Parathyroid adenoma (tissue), 2 donors: Measurements from ENCODE around the gene HLA-C.
"Not testable (repeated sequence)": the region's sequence is repeated elsewhere in the genome, so short reads cannot be mapped to it uniquely, and the experiment has no call there.

ENCODE experiments used
- H2AFZ ChIP-seq: fragments of 300-600 bp; sonication (generic); one replicate; pipeline ENCODE4 v1.7.0; 2017; ENCODE audit warnings: antibody characterized with exemption, mild to moderate bottlenecking
- H3K27ac ChIP-seq: fragments of 300-600 bp; sonication (generic); one replicate; pipeline ENCODE4 v1.7.0; 2017
- H3K27me3 ChIP-seq: fragments of 300-600 bp; sonication (generic); one replicate; pipeline ENCODE4 v1.7.0; 2017; ENCODE audit warnings: low read length; ENCODE audit not compliant: control insufficient read depth, insufficient read depth
- H3K36me3 ChIP-seq: fragments of 300-600 bp; sonication (generic); one replicate; pipeline ENCODE4 v1.7.0; 2017; ENCODE audit warnings: low read length; ENCODE audit not compliant: control insufficient read depth, insufficient read depth
- H3K4me1 ChIP-seq: fragments of 300-600 bp; sonication (generic); one replicate; pipeline ENCODE4 v1.7.0; 2017; ENCODE audit warnings: control low read depth
- H3K4me2 ChIP-seq: fragments of 300-600 bp; sonication (generic); one replicate; pipeline ENCODE4 v1.7.0; 2017; ENCODE audit warnings: low read length
- H3K4me3 ChIP-seq: fragments of 300-600 bp; sonication (generic); one replicate; pipeline ENCODE4 v1.7.0; 2017; ENCODE audit warnings: low read depth, low read length
- H3K79me2 ChIP-seq: fragments of 300-600 bp; sonication (generic); one replicate; pipeline ENCODE4 v1.7.0; 2017; ENCODE audit warnings: control low read depth
- H3K9ac ChIP-seq: fragments of 300-600 bp; sonication (generic); one replicate; pipeline ENCODE4 v1.7.0; 2017; ENCODE audit warnings: mild to moderate bottlenecking
- H3K9me3 ChIP-seq: fragments of 300-600 bp; sonication (generic); one replicate; pipeline ENCODE4 v1.7.0; 2017; ENCODE audit warnings: low read length; ENCODE audit not compliant: control insufficient read depth
- CTCF ChIP-seq: fragments of 300-600 bp; sonication (generic); IDR thresholded peaks from one replicate; pipeline ENCODE4 v1.7.0; 2017; ENCODE audit warnings: antibody characterized with exemption, mild to moderate bottlenecking
- donor health status: primary hyperparathyroidism.

The HLA-C gene

GRCh38 chr6:31243508-31243907 is 28.4 kb downstream of the HLA-C start:
- no peak overlapping the region for H3K4me2 ChIP-seq
- H3K36me3 ChIP-seq: no peaks in the 10 kb centered on the region
- no peaks in the 10 kb centered on the region for H3K9me3 ChIP-seq
- H3K27ac ChIP-seq: no peak overlapping the region
- TF ChIP-seq CTCF: no peak
- no peaks in the 10 kb centered on the region for H3K79me2 ChIP-seq
- H2AFZ ChIP-seq: no peak overlapping the region
- H3K4me3 ChIP-seq: no peak overlapping the region
- no peaks in the 10 kb centered on the region for H3K4me1 ChIP-seq
- H3K27me3 ChIP-seq: no peaks in the 10 kb centered on the region
- H3K9ac ChIP-seq: no peak overlapping the region

DNA sequence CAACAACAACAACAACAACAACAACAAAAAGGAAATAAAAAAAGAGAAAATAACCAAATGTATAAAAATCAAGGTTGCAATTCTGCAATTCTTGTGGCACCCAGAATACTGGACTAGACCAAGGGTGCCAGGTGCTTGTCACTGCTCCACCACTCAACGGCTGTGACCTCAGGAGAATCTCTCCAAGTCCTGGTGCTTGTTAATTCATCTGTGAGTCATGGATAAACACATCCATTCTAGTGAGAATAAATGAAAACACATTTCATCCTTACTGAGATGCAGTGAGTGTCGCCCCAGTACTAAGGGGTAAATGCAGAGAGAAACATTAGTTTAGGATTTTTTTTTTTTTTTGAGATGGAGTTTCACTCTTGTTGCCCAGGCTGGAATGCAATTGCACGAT is 32.0 kb downstream of the HLA-C start:
- Histone ChIP-seq H3K27ac (no peak overlapping the region), H3K79me2 (no peaks in the 10 kb centered on the region), H3K4me3 (no peak overlapping the region), H3K9me3 (no peaks in the 10 kb centered on the region), H3K36me3 (no peaks in the 10 kb centered on the region), H3K4me1 (no peaks in the 10 kb centered on the region), H3K9ac (no peak overlapping the region), H3K4me2 (no peak overlapping the region), H2AFZ (no peak overlapping the region), H3K27me3 (no peaks in the 10 kb centered on the region)
- TF ChIP-seq CTCF: no peak

DNA sequence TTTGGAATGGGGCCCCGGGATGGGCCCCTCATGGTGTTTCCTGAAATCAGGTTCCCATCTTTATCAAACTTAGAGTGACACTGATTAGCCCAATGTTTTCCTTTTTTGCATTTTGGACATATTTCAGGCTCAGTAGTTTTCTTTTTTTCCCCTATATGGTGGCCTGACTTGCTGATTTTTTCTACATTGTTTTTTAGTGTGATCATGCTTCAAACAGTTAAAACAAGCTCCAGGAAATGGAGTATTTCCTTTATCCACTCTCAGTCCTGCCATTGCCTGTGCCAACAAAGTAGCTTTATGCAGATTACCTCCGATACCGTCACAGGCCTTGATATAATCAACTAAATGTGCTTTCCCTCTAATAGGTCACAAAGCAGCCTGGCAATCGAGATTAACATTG is 37.8 kb downstream of the HLA-C start:
- H3K36me3 ChIP-seq, H3K4me2 ChIP-seq, H2AFZ ChIP-seq, H3K27me3 ChIP-seq, H3K27ac ChIP-seq, H3K9me3 ChIP-seq, H3K4me1 ChIP-seq, H3K9ac ChIP-seq, H3K79me2 ChIP-seq, H3K4me3 ChIP-seq: not testable (repeated sequence)

DNA sequence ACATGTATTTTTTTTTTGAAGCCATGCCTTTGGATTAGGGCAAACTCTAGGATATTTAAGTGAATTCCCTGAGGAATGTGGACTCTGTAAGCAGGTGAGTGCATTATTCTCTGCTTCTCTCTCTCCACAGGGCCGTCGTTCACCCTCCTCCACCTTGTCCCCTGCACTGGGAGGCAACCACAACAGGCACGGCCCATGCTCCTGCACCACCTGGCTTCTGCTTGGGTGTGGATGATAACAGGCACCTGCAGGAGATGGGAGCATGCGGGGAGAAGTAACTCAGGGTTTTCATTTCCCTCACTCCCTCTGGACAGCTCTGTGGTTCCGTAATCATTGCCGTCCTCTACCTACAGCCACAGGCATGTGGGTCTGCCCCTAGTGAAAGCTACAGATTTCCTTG is 43.4 kb downstream of the HLA-C start:
- Histone ChIP-seq H3K9ac (no peak overlapping the region), H3K27ac (no peak overlapping the region), H3K4me1 (no peaks in the 10 kb centered on the region), H3K9me3 (no peaks in the 10 kb centered on the region), H3K79me2 (no peaks in the 10 kb centered on the region), H3K4me3 (no peak overlapping the region), H2AFZ (no peak overlapping the region), H3K36me3 (no peaks in the 10 kb centered on the region), H3K27me3 (no peaks in the 10 kb centered on the region), H3K4me2 (no peak overlapping the region)
- no peak for TF ChIP-seq CTCF

DNA sequence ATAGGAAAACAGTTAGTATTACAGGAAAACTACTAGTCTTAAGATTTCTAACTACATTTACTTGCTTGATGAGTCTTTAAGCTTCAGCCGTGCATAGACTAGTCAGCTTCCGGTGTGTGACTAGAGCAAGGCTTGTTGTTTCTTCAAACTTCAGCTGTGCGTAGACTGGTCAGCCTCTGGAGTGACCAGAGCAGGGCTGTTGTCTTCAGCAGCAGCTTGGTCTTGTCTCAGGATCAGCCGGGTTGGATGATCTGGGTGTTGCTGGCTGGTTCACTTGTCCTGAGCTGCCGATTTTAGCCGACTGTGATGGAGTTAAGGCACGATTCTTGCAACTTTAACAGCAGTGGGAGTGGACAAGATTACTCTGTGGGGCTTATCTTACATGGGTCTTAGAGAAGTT is 44.7 kb downstream of the HLA-C start:
- Histone ChIP-seq H3K9ac (no peak overlapping the region), H3K9me3 (no peaks in the 10 kb centered on the region), H3K4me1 (no peaks in the 10 kb centered on the region), H3K79me2 (no peaks in the 10 kb centered on the region), H3K27ac (no peak overlapping the region), H3K27me3 (no peaks in the 10 kb centered on the region), H2AFZ (no peak overlapping the region), H3K36me3 (no peaks in the 10 kb centered on the region), H3K4me2 (no peak overlapping the region), H3K4me3 (no peak overlapping the region)
- TF ChIP-seq CTCF: no peak
